Measurements from ENCODE around the gene DIP2A.
A peak's percentile ranks its signal among the peaks of the same experiment; 100 is the strongest.

DIP2A gene

GRCh38 chr21:46437511-46437910, 21.2 kb upstream of the DIP2A start:
- Histone ChIP-seq H3K4me1 (ENCODE audit: control insufficient read depth in 2 of 2, insufficient read depth in 1 of 2, low read depth in 1 of 2, low read length in 2 of 2) (peaks cover 4 to 6% of the 10 kb centered on the region in 2 donors), H3K14ac (ENCODE audit: low read length) (no peak overlapping the region), H2BK120ac (ENCODE audit: low read depth, low read length) (no peak overlapping the region), H3K79me1 (ENCODE audit: low read depth, low read length) (peaks cover 3% of the 10 kb centered on the region), H3K23ac (ENCODE audit: low read depth, low read length, poor library complexity) (peak overlapping the region; percentile 68), H2AFZ (ENCODE audit: low read length) (no peak overlapping the region), H2BK15ac (ENCODE audit: low read length) (no peak overlapping the region), H2AK5ac (ENCODE audit: low read depth, low read length) (no peak overlapping the region), H3K4me2 (ENCODE audit: insufficient read depth, low read length, poor library complexity, severe bottlenecking) (no peak overlapping the region), H3K9me3 (replicated peaks in 1 of 2; ENCODE audit: control insufficient read depth in 2 of 2, insufficient read depth in 1 of 2, low read depth in 1 of 2, low read length in 2 of 2) (peaks cover 0 to 4% of the 10 kb centered on the region in 2 donors), H4K8ac (ENCODE audit: low read depth, low read length) (no peak overlapping the region), H4K91ac (ENCODE audit: low read depth, low read length, poor library complexity) (no peak overlapping the region), H3K27me3 (ENCODE audit: control insufficient read depth in 3 of 3, insufficient read depth in 3 of 3, low read depth in 1 of 3, low read length in 3 of 3) (no peaks in the 10 kb centered on the region), H2BK12ac (ENCODE audit: low read length) (no peak overlapping the region), H2BK5ac (ENCODE audit: low read length) (peak overlapping the region; percentile 13), H3K9ac (ENCODE audit: low read depth, low read length, poor library complexity) (no peak overlapping the region), H3K18ac (ENCODE audit: low read length) (no peak overlapping the region), H3K36me3 (replicated peaks in 1 of 2; ENCODE audit: control insufficient read depth in 2 of 2, insufficient read depth in 2 of 2, low read length in 2 of 2) (peaks cover 49 to 97% of the 10 kb centered on the region in 2 donors), H3K4ac (ENCODE audit: low read length) (no peak overlapping the region), H3K27ac (replicated peaks; ENCODE audit: low read length) (no peak overlapping the region), H3K4me3 (ENCODE audit: low read length in 2 of 2) (no peak overlapping the region)
- WGBS, 2 donors (ENCODE audit: extremely low coverage in 2 of 2, insufficient read length in 2 of 2, insufficient replicate concordance in 1 of 2) = no CpG with 5 or more reads among the region's 13 CpGs
- DNase-seq (ENCODE audit: low spot score) = no peak

- no peak overlapping the region for H4K91ac ChIP-seq (ENCODE audit: low read depth, low read length, poor library complexity)
- WGBS, 2 donors (ENCODE audit: extremely low coverage in 2 of 2, insufficient read length in 2 of 2, insufficient replicate concordance in 1 of 2) = no CpG with 5 or more reads among the region's 11 CpGs
- no peak overlapping the region for H3K18ac ChIP-seq (ENCODE audit: low read length)
- H3K4me3 ChIP-seq (ENCODE audit: low read length in 2 of 2) = no peak overlapping the region
- H3K9ac ChIP-seq (ENCODE audit: low read depth, low read length, poor library complexity) = no peak overlapping the region
- no peak overlapping the region for H2BK15ac ChIP-seq (ENCODE audit: low read length)
- H3K4ac ChIP-seq (ENCODE audit: low read length) = no peak overlapping the region
- H3K79me1 ChIP-seq (ENCODE audit: low read depth, low read length) = peaks cover 3% of the 10 kb centered on the region
- H3K14ac ChIP-seq (ENCODE audit: low read length) = no peak overlapping the region
- no peak overlapping the region for H2BK120ac ChIP-seq (ENCODE audit: low read depth, low read length)
- no peak for DNase-seq (ENCODE audit: low spot score)
- H2AFZ ChIP-seq (ENCODE audit: low read length) = no peak overlapping the region
- no peak overlapping the region for H3K23ac ChIP-seq (ENCODE audit: low read depth, low read length, poor library complexity)
- H3K27ac ChIP-seq (replicated peaks; ENCODE audit: low read length) = no peak overlapping the region
- H3K4me2 ChIP-seq (ENCODE audit: insufficient read depth, low read length, poor library complexity, severe bottlenecking) = no peak overlapping the region
- H3K9me3 ChIP-seq (replicated peaks in 1 of 2; ENCODE audit: control insufficient read depth in 2 of 2, insufficient read depth in 1 of 2, low read depth in 1 of 2, low read length in 2 of 2) = peaks cover 0 to 4% of the 10 kb centered on the region in 2 donors
- H2BK12ac ChIP-seq (ENCODE audit: low read length) = no peak overlapping the region
- no peak overlapping the region for H2AK5ac ChIP-seq (ENCODE audit: low read depth, low read length)
- H2BK5ac ChIP-seq (ENCODE audit: low read length) = no peak overlapping the region
- H3K4me1 ChIP-seq (ENCODE audit: control insufficient read depth in 2 of 2, insufficient read depth in 1 of 2, low read depth in 1 of 2, low read length in 2 of 2) = peaks cover 4 to 6% of the 10 kb centered on the region in 2 donors
- no peak overlapping the region for H4K8ac ChIP-seq (ENCODE audit: low read depth, low read length)
- H3K27me3 ChIP-seq (ENCODE audit: control insufficient read depth in 3 of 3, insufficient read depth in 3 of 3, low read depth in 1 of 3, low read length in 3 of 3) = no peaks in the 10 kb centered on the region
- H3K36me3 ChIP-seq (replicated peaks in 1 of 2; ENCODE audit: control insufficient read depth in 2 of 2, insufficient read depth in 2 of 2, low read length in 2 of 2) = peaks cover 49 to 97% of the 10 kb centered on the region in 2 donors
Measured at GRCh38 chr21:46438241-46438640, 20.4 kb upstream of the DIP2A start.

GRCh38 chr21:46439906-46440305, 18.8 kb upstream of the DIP2A start:
- H3K4me2 ChIP-seq (ENCODE audit: insufficient read depth, low read length, poor library complexity, severe bottlenecking) = no peak overlapping the region
- no peak overlapping the region for H2BK15ac ChIP-seq (ENCODE audit: low read length)
- H3K18ac ChIP-seq (ENCODE audit: low read length) = no peak overlapping the region
- H3K79me1 ChIP-seq (ENCODE audit: low read depth, low read length) = peaks cover 3% of the 10 kb centered on the region
- peaks cover 0 to 4% of the 10 kb centered on the region in 2 donors for H3K9me3 ChIP-seq (replicated peaks in 1 of 2; ENCODE audit: control insufficient read depth in 2 of 2, insufficient read depth in 1 of 2, low read depth in 1 of 2, low read length in 2 of 2)
- H3K36me3 ChIP-seq (replicated peaks in 1 of 2; ENCODE audit: control insufficient read depth in 2 of 2, insufficient read depth in 2 of 2, low read length in 2 of 2) = peaks cover 45 to 97% of the 10 kb centered on the region in 2 donors
- H3K4me1 ChIP-seq (ENCODE audit: control insufficient read depth in 2 of 2, insufficient read depth in 1 of 2, low read depth in 1 of 2, low read length in 2 of 2) = peaks cover 4 to 6% of the 10 kb centered on the region in 2 donors
- no peaks in the 10 kb centered on the region for H3K27me3 ChIP-seq (ENCODE audit: control insufficient read depth in 3 of 3, insufficient read depth in 3 of 3, low read depth in 1 of 3, low read length in 3 of 3)
- H3K9ac ChIP-seq (ENCODE audit: low read depth, low read length, poor library complexity) = no peak overlapping the region
- no peak overlapping the region for H2BK12ac ChIP-seq (ENCODE audit: low read length)
- DNase-seq (ENCODE audit: low spot score) = no peak
- no peak overlapping the region for H3K23ac ChIP-seq (ENCODE audit: low read depth, low read length, poor library complexity)
- H4K91ac ChIP-seq (ENCODE audit: low read depth, low read length, poor library complexity) = no peak overlapping the region
- WGBS, 2 donors (ENCODE audit: extremely low coverage in 2 of 2, insufficient read length in 2 of 2, insufficient replicate concordance in 1 of 2) = no CpG with 5 or more reads among the region's 18 CpGs
- H2BK120ac ChIP-seq (ENCODE audit: low read depth, low read length) = no peak overlapping the region
- H2AK5ac ChIP-seq (ENCODE audit: low read depth, low read length) = no peak overlapping the region
- H3K27ac ChIP-seq (replicated peaks; ENCODE audit: low read length) = no peak overlapping the region
- H2AFZ ChIP-seq (ENCODE audit: low read length) = no peak overlapping the region
- no peak overlapping the region for H2BK5ac ChIP-seq (ENCODE audit: low read length)
- no peak overlapping the region for H3K14ac ChIP-seq (ENCODE audit: low read length)
- no peak overlapping the region for H3K4ac ChIP-seq (ENCODE audit: low read length)
- H4K8ac ChIP-seq (ENCODE audit: low read depth, low read length) = no peak overlapping the region
- H3K4me3 ChIP-seq (ENCODE audit: low read length in 2 of 2) = no peak overlapping the region

GRCh38 chr21:46441331-46441730, 17.4 kb upstream of the DIP2A start:
- peak overlapping the region; percentile 75 for H3K23ac ChIP-seq (ENCODE audit: low read depth, low read length, poor library complexity)
- no peak overlapping the region for H3K4me2 ChIP-seq (ENCODE audit: insufficient read depth, low read length, poor library complexity, severe bottlenecking)
- H3K36me3 ChIP-seq (replicated peaks in 1 of 2; ENCODE audit: control insufficient read depth in 2 of 2, insufficient read depth in 2 of 2, low read length in 2 of 2) = peaks cover 43 to 98% of the 10 kb centered on the region in 2 donors
- H4K91ac ChIP-seq (ENCODE audit: low read depth, low read length, poor library complexity) = no peak overlapping the region
- no peak overlapping the region for H3K18ac ChIP-seq (ENCODE audit: low read length)
- no peak for DNase-seq (ENCODE audit: low spot score)
- H3K4ac ChIP-seq (ENCODE audit: low read length) = no peak overlapping the region
- peak overlapping the region; percentile 22 for H2AK5ac ChIP-seq (ENCODE audit: low read depth, low read length)
- H3K4me3 ChIP-seq (ENCODE audit: low read length in 2 of 2) = no peak overlapping the region
- H2BK5ac ChIP-seq (ENCODE audit: low read length) = no peak overlapping the region
- H4K8ac ChIP-seq (ENCODE audit: low read depth, low read length) = no peak overlapping the region
- H3K27me3 ChIP-seq (ENCODE audit: control insufficient read depth in 3 of 3, insufficient read depth in 3 of 3, low read depth in 1 of 3, low read length in 3 of 3) = no peaks in the 10 kb centered on the region
- no peak overlapping the region for H3K27ac ChIP-seq (replicated peaks; ENCODE audit: low read length)
- no peak overlapping the region for H2AFZ ChIP-seq (ENCODE audit: low read length)
- H3K4me1 ChIP-seq (ENCODE audit: control insufficient read depth in 2 of 2, insufficient read depth in 1 of 2, low read depth in 1 of 2, low read length in 2 of 2) = peaks cover 4 to 6% of the 10 kb centered on the region in 2 donors
- H2BK120ac ChIP-seq (ENCODE audit: low read depth, low read length) = no peak overlapping the region
- H2BK12ac ChIP-seq (ENCODE audit: low read length) = no peak overlapping the region
- no CpG with 5 or more reads among the region's 14 CpGs for whole genome bisulfite sequencing, 2 donors (ENCODE audit: extremely low coverage in 2 of 2, insufficient read length in 2 of 2, insufficient replicate concordance in 1 of 2)
- no peaks in the 10 kb centered on the region for H3K79me1 ChIP-seq (ENCODE audit: low read depth, low read length)
- no peak overlapping the region for H3K9ac ChIP-seq (ENCODE audit: low read depth, low read length, poor library complexity)
- H3K9me3 ChIP-seq (replicated peaks in 1 of 2; ENCODE audit: control insufficient read depth in 2 of 2, insufficient read depth in 1 of 2, low read depth in 1 of 2, low read length in 2 of 2) = peaks cover 2% of the 10 kb centered on the region in 2 donors
- H2BK15ac ChIP-seq (ENCODE audit: low read length) = no peak overlapping the region
- no peak overlapping the region for H3K14ac ChIP-seq (ENCODE audit: low read length)

Measured in neuronal stem cell (in vitro differentiated cells).